ENCODE measurements around the gene GAL.
"Not testable (repeated sequence)": the region's sequence is repeated elsewhere in the genome, so short reads cannot be mapped to it uniquely, and the experiment has no call there.

Gene GAL

GRCh38 chr11:68684385-68685356 is at the start of gene GAL:
Gene GAL, plus strand, starts transcription at chr11:68684544. Its CDS starts 380 bp downstream, at chr11:68684924.
- DNase-seq (ENCODE audit: low spot score): no peak

- not testable (repeated sequence) for DNase-seq (ENCODE audit: low spot score)
Measured at GRCh38 chr11:68634606-68635005, 49.7 kb upstream of the GAL start.

GRCh38 chr11:68635172-68635571 is 49.2 kb upstream of the GAL start:
- DNase-seq (ENCODE audit: low spot score): not testable (repeated sequence)

GRCh38 chr11:68635883-68636282 is 48.5 kb upstream of the GAL start:
- not testable (repeated sequence) for DNase-seq (ENCODE audit: low spot score)

GRCh38 chr11:68639322-68639721 is 45.0 kb upstream of the GAL start:
- DNase-seq (ENCODE audit: low spot score): not testable (repeated sequence)

- DNase-seq (ENCODE audit: low spot score): no peak
Measured at GRCh38 chr11:68641880-68642279, 42.5 kb upstream of the GAL start.

GRCh38 chr11:68643585-68643984 is 40.8 kb upstream of the GAL start:
- DNase-seq (ENCODE audit: low spot score): no peak

- DNase-seq (ENCODE audit: low spot score): no peak
Measured at GRCh38 chr11:68646832-68647231, 37.5 kb upstream of the GAL start.

GRCh38 chr11:68649851-68650555 is 34.3 kb upstream of the GAL start:
- no peak for DNase-seq (ENCODE audit: low spot score)

GRCh38 chr11:68650801-68651200 is 33.5 kb upstream of the GAL start:
- DNase-seq (ENCODE audit: low spot score): no peak

- no peak for DNase-seq (ENCODE audit: low spot score)
Measured at GRCh38 chr11:68651208-68651984, 32.9 kb upstream of the GAL start.

GRCh38 chr11:68651985-68652682 is 32.2 kb upstream of the GAL start:
- DNase-seq (ENCODE audit: low spot score): no peak

- DNase-seq (ENCODE audit: low spot score): no peak
Measured at GRCh38 chr11:68652683-68653156, 31.6 kb upstream of the GAL start.

GRCh38 chr11:68653486-68654430 is 30.6 kb upstream of the GAL start:
- DNase-seq (ENCODE audit: low spot score): no peak

GRCh38 chr11:68654978-68655377 is 29.4 kb upstream of the GAL start:
- no peak for DNase-seq (ENCODE audit: low spot score)

- no peak for DNase-seq (ENCODE audit: low spot score)
Measured at GRCh38 chr11:68655406-68655805, 28.9 kb upstream of the GAL start.

GRCh38 chr11:68655806-68656205 is 28.5 kb upstream of the GAL start:
- DNase-seq (ENCODE audit: low spot score): no peak

- no peak for DNase-seq (ENCODE audit: low spot score)
Measured at GRCh38 chr11:68657021-68657780, 27.1 kb upstream of the GAL start.

GRCh38 chr11:68658097-68658496 is 26.2 kb upstream of the GAL start:
- no peak for DNase-seq (ENCODE audit: low spot score)

- no peak for DNase-seq (ENCODE audit: low spot score)
Measured at GRCh38 chr11:68658661-68659060, 25.7 kb upstream of the GAL start.
